ENCODE measurements around the gene NQO1. TPM values are rescaled to one million over a fixed set of nuclear protein-coding genes. Genes with fewer than 3 reads are reported as not detected.

NQO1 gene
- total and polyA plus RNA-seq, 9 of the 15 experiments (the other 6 are each of a cell fraction or from before 2014, with no cell fraction given): 96.7 to 198 (median 122) TPM

DNA sequence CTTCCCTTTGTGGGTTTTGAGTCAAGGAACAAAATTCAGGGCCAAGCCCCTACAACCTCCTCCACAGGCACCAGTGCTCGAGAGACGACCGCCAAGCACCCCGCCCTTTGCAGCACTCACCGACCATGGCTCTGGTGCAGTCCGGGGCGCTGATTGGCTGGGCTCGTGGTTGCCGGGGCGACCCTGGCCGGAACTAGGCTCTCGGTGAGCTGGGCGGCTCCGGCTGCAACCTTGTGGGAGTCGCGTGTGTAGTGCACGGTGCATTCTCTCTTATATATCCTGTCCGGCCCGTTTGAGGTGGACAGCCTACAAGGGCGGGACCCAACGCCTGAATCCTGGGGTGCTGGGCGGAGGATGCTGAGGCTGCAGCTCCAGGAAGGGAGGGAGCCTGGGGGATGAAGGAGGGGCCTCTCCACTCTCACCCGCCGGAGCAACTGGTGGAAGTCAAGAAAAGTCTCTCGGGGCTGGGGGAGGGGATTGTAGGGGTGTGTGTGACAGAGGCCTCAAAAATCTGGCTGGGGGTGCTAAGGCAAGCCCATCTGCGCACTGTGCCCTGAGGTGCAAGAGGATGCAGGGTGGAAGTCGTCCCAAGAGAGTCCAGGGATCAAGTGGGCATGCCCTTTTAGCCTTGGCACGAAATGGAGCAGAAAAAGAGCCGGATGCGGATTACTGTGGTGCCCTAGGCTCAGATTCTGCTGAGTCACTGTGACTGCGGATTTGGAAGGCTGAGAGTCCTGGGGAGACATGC, at the start of gene NQO1 (continued):
- TF ChIP-seq, protein P1, sequence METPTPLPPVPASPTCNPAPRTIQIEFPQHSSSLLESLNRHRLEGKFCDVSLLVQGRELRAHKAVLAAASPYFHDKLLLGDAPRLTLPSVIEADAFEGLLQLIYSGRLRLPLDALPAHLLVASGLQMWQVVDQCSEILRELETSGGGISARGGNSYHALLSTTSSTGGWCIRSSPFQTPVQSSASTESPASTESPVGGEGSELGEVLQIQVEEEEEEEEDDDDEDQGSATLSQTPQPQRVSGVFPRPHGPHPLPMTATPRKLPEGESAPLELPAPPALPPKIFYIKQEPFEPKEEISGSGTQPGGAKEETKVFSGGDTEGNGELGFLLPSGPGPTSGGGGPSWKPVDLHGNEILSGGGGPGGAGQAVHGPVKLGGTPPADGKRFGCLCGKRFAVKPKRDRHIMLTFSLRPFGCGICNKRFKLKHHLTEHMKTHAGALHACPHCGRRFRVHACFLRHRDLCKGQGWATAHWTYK (CRISPR knock-in tag; IDR thresholded peaks at IDR 0.05): no peak
- no peak for TF ChIP-seq SREBF1 (IDR thresholded peaks at IDR 0.05; ENCODE audit: borderline replicate concordance, low read depth, low read length)
- peak; percentile 24; the same call in 1 of the 2 replicates for TF ChIP-seq FOSL1 (tag; conservative IDR thresholded peaks at IDR 0.05)
- TF ChIP-seq ZNF143 (CRISPR knock-in tag; IDR thresholded peaks at IDR 0.05): no peak
- peak; percentile 73; the same call in 1 of the 2 replicates for TF ChIP-seq PHF8 (IDR thresholded peaks at IDR 0.05; ENCODE audit: borderline replicate concordance, low read length)
- TF ChIP-seq, protein P2, sequence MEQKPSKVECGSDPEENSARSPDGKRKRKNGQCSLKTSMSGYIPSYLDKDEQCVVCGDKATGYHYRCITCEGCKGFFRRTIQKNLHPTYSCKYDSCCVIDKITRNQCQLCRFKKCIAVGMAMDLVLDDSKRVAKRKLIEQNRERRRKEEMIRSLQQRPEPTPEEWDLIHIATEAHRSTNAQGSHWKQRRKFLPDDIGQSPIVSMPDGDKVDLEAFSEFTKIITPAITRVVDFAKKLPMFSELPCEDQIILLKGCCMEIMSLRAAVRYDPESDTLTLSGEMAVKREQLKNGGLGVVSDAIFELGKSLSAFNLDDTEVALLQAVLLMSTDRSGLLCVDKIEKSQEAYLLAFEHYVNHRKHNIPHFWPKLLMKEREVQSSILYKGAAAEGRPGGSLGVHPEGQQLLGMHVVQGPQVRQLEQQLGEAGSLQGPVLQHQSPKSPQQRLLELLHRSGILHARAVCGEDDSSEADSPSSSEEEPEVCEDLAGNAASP (IDR thresholded peaks at IDR 0.05): no peak
- TF ChIP-seq, protein P3, sequence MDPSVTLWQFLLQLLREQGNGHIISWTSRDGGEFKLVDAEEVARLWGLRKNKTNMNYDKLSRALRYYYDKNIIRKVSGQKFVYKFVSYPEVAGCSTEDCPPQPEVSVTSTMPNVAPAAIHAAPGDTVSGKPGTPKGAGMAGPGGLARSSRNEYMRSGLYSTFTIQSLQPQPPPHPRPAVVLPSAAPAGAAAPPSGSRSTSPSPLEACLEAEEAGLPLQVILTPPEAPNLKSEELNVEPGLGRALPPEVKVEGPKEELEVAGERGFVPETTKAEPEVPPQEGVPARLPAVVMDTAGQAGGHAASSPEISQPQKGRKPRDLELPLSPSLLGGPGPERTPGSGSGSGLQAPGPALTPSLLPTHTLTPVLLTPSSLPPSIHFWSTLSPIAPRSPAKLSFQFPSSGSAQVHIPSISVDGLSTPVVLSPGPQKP (CRISPR knock-in tag; IDR thresholded peaks at IDR 0.05): no peak
- no peak; a peak in 1 of 4 replicates for TF ChIP-seq ETV6 (IDR thresholded peaks at IDR 0.05; ENCODE audit: borderline replicate concordance in 1 of 2, low read depth in 2 of 2, low read length in 1 of 2)
- TF ChIP-seq ETV6 (CRISPR knock-in tag; IDR thresholded peaks at IDR 0.05; ENCODE audit: borderline replicate concordance): no peak
- TF ChIP-seq RBM25 (IDR thresholded peaks at IDR 0.05; ENCODE audit: low read depth, low read length, severe bottlenecking): no peak
- no peak for TF ChIP-seq ZBED1 (IDR thresholded peaks at IDR 0.05)
- TF ChIP-seq ZNF561 (CRISPR knock-in tag; conservative IDR thresholded peaks at IDR 0.05): no peak
- TF ChIP-seq GATAD2B (IDR thresholded peaks at IDR 0.05; ENCODE audit: borderline replicate concordance): no peak; the same call in 1 of the 2 replicates
- TF ChIP-seq FOXM1 (IDR thresholded peaks at IDR 0.05; ENCODE audit: low read depth): no peak
- TF ChIP-seq FOXM1 (CRISPR knock-in tag; IDR thresholded peaks at IDR 0.05; ENCODE audit: low read depth): no peak
- TF ChIP-seq, protein P4, sequence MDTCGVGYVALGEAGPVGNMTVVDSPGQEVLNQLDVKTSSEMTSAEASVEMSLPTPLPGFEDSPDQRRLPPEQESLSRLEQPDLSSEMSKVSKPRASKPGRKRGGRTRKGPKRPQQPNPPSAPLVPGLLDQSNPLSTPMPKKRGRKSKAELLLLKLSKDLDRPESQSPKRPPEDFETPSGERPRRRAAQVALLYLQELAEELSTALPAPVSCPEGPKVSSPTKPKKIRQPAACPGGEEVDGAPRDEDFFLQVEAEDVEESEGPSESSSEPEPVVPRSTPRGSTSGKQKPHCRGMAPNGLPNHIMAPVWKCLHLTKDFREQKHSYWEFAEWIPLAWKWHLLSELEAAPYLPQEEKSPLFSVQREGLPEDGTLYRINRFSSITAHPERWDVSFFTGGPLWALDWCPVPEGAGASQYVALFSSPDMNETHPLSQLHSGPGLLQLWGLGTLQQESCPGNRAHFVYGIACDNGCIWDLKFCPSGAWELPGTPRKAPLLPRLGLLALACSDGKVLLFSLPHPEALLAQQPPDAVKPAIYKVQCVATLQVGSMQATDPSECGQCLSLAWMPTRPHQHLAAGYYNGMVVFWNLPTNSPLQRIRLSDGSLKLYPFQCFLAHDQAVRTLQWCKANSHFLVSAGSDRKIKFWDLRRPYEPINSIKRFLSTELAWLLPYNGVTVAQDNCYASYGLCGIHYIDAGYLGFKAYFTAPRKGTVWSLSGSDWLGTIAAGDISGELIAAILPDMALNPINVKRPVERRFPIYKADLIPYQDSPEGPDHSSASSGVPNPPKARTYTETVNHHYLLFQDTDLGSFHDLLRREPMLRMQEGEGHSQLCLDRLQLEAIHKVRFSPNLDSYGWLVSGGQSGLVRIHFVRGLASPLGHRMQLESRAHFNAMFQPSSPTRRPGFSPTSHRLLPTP (IDR thresholded peaks at IDR 0.05; ENCODE audit: borderline replicate concordance, extremely low read depth, insufficient read length): no peak
- peak; percentile 45 for TF ChIP-seq NFYB (IDR thresholded peaks at IDR 0.05; ENCODE audit: extremely low read depth, insufficient read length)
- TF ChIP-seq SRSF9 (IDR thresholded peaks at IDR 0.05; ENCODE audit: borderline replicate concordance, low read depth, low read length): no peak
- TF ChIP-seq ZNF282 (CRISPR knock-in tag; IDR thresholded peaks at IDR 0.05): no peak
- peak; percentile 88 for TF ChIP-seq LCOR (CRISPR knock-in tag; IDR thresholded peaks at IDR 0.05)
- no peak for TF ChIP-seq NR2C1 (IDR thresholded peaks at IDR 0.05)
- peak; percentile 35 for TF ChIP-seq NR2C1 (tag; IDR thresholded peaks at IDR 0.05)
- no peak; the same call in 1 of the 2 replicates for TF ChIP-seq ELF4 (CRISPR knock-in tag; IDR thresholded peaks at IDR 0.05)

Measured in K562 (cell line).